HG03039 (cell line): Measurements from ENCODE around the gene CPN2.

Source experiments
- ATAC-seq: cut with Tn5 transposase; IDR thresholded peaks from one replicate; pipeline ENCODE4 v1.9.1; 2021; ENCODE audit warnings: mild to moderate bottlenecking, moderate library complexity; ENCODE audit not compliant: unreplicated experiment

CPN2 gene

GRCh38 chr3:194329583-194329965, 21.6 kb downstream of the CPN2 start:
- ATAC-seq, result no peak

DNA sequence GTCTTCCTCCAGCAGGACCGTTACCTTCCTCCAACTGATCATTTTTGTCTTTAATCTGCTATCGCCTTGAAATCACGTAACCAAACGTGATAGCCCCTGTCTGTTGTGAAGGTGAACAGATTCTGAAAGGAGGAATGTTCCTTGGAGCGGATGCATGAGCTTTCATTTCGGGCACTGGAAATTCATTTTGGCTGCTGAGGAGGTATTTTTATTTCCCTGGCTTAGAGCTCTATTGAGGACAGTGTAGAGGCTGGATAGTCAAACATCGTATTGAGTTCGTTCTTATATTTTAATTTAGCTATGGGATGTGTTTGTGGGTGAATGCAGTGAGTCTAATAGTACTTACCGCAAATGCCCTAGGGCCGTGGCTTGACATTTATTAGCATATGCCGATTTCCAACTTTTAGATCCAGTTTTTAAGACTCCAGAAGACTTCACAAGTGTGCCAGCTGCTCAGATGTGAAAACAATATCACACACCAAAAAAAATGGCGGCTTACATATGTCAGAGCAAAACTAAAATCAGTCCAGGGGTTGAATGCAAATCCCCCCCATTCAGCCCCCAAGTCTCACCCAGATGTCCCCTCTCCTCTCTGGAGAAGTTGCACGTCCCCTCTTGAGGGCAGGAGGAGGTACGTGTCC, 22.1 kb downstream of the CPN2 start:
- no peak for ATAC-seq

DNA sequence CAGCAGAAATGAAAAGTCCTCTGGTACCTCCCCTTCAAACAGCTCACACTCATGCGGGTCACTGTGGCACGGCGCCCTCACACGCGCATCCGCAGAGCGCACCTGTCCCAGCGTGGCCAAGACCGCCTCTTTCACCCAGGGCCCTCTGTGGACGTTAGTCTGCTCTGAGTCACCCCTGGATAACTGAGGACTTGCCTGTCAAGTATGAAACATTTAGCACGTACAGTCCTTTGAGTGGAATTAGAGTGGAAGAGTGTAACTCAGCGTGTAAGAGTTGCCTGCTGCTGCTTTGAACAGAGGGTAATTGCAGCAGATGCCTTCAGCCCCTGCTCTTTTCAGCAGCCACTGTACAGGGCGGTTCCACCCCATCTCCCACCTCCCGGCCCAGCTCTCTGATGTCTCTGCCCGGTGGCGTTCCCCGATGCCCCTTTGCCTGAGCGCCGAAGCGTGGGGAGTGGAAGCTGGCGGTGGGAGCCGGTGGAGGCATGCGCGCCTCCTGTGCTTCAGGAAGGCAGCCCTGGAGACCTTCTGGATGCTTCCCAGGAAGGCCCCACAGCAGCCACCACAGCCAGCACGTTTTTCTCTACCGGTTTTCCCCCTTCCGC, 23.0 kb downstream of the CPN2 start:
- no peak for ATAC-seq

GRCh38 chr3:194327218-194328052, 23.7 kb downstream of the CPN2 start:
- ATAC-seq, result no peak

- ATAC-seq, result no peak
Observed at GRCh38 chr3:194326968-194327217, 24.2 kb downstream of the CPN2 start.

- ATAC-seq, result no peak
Observed at GRCh38 chr3:194326192-194326967, 24.7 kb downstream of the CPN2 start.

GRCh38 chr3:194325424-194326153, 25.5 kb downstream of the CPN2 start:
- no peak for ATAC-seq

GRCh38 chr3:194324823-194325327, 26.3 kb downstream of the CPN2 start:
- ATAC-seq, result no peak

DNA sequence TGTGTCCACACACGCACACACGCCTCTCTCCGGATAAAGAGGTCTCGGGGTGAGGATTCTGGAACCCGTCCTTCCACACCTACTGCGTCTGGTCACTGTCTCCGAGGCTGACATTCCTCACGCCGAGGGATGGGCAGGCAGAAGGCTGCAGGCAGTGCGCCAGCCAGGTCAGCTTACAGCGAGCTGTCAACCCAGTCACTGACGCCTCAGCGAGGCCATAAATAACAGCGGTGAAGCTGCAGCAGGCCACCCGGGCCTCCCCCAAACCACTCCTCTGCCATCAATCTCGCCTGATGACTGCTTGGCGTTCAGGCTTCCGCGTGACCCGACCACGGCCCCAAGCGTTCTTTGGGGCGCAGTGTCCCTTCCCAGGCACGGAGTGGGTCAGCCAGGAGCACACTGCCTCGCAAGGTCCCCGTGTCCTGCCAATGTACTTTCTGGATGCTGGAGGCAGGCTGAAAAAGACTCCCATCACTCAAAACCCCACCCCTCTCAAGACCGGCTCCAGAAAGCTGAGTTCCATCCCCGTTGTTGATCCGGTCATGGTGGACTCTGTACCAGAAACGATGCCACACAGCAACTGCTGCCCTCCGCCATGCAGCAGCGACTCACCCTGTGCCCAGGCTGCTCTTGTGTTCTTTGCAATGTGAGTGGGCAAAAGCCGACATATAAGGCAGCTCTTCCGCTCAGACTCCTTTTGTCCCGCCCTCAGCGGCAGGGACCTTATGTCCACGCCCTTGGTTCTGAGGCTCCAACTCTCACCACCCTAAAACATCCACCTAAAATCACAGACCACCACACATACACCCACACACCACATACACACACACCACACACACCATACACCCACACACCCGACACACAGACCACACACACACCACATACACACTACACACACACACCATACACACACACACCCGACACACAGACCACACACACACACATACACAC, 27.1 kb downstream of the CPN2 start:
- ATAC-seq, result no peak

GRCh38 chr3:194322678-194323211, 28.4 kb downstream of the CPN2 start:
- ATAC-seq, result no peak

DNA sequence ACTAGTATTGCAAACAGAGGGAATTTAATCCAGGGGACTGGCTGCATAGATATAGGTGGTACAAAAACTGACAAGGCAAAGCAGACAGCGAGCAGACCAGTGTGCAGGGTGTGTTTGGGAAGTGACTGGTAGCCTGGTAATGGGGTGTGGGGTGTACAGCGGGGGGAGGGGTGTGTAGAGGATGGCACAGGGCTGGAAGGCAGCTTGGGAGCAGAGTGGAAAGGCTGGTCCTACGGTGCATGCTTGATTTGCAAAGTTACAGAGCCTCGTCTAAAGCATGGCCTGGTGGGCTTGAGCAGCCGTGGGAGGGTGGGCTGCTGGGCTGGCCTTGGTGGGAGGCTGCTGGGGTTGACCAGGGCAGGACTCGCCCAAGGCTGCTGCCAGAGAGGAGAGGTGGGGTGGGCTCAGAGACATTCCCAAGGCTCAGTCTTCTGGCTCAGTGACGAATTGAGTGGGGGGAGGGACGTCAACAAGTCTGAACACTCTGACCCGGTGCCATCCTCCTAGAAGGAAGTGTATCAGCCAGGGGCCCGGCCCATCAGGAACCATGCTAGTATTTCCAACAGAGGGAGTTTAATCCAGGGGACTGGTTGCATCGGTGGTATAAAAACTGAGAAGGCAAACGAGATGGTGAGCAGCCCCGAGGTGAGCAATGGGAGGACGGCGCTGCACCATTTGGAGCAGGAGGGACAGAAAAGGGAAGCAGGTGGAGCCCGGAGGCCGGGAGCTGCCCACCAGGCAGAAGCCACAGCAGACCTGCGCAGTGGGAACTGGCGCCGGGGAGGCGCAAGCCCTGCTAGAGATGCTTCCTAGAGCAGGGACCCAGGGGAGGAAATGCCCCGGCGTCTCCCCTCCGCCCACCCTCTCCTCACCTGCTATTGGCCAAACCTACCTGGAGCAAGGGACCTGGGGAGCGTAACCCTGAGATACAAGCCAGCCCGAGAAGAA, 29.2 kb downstream of the CPN2 start:
- ATAC-seq, result no peak

DNA sequence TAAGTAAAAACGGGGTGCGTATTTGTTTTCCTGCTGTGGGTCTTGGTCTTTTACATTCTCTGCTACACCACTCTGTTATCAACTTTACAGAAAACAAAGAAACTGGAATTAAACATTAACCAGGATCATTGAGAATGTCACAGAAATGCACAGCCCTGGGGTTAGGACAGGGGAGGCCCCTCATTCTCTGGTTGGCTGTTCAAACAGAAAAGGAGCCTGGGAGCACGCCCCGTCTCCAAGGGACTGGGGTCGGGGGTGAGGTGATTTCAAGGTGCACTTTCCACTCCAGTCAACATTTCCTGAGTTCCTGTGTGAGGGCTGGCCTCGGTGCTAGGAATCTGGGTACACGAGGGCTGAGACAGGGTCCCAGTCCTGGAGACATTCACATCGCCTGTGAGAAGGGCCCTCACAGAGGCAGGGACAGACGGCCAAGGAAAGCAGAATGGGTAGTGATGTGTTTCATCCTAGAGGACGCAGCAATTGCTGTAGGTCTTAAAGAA, 30.3 kb downstream of the CPN2 start:
- no peak for ATAC-seq

- no peak for ATAC-seq
Observed at GRCh38 chr3:194320100-194320499, 31.0 kb downstream of the CPN2 start.

GRCh38 chr3:194318511-194319161, 32.5 kb downstream of the CPN2 start:
- no peak for ATAC-seq

DNA sequence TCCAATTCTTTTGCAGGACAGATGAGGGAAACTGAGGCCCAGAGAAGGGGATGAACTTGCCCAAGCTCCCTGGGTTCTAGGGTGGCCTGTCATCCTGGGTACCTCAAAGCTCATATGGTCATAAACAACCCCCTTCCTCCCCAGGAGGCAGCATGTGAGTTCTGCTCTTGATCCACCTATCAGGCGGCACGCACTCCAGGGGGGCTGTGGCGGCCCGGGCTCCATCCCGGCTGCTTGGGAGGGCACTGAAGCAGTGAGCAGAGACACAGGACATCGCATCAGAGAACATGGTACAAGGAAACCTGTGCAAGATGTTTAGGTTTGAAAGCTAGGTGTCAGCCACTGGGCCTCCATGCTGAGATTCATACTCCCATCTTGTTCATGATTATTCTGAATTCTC, 34.2 kb downstream of the CPN2 start:
- no peak for ATAC-seq

- peak; percentile 23 for ATAC-seq
Observed at GRCh38 chr3:194315965-194316361, 35.2 kb downstream of the CPN2 start.
